GM12801 (cell line): ENCODE results near the gene ERMN.

Source experiments
- TF ChIP-seq, protein P1 (sequence below): IDR thresholded peaks from one replicate; pipeline ENCODE4 v1.5.1; 2011; ENCODE audit warnings: control low read depth; ENCODE audit not compliant: insufficient read length; ENCODE audit errors: extremely low read depth

ERMN gene

DNA sequence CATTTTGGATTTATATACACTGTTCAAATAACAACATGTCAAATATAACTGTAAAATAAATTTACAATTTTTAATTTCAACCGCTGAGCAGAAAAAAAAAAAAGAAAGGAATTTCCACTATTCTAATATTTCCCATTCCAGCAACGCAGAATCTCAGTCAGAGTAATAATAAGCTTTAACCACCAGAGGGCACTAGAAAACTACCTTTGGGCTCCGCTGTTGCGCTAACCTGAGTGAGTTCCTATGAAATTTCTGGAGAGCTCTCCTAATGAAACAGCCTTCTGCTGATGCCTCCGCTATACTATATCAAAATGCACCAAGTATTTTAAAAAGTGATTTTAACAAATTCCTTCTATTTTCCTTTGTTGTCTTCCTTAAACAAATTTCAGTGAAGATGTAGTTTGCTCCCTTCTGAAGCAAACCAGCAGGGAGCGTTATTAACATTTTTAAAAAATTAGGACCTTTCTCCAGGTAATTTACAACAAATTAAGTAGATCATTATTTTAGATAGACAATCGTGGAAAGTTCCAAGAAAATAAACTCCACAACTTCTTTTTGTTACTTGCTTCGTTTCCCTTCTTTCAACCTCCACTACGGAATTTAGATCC, 23.0 kb downstream of the ERMN start:
- TF ChIP-seq, protein P1, sequence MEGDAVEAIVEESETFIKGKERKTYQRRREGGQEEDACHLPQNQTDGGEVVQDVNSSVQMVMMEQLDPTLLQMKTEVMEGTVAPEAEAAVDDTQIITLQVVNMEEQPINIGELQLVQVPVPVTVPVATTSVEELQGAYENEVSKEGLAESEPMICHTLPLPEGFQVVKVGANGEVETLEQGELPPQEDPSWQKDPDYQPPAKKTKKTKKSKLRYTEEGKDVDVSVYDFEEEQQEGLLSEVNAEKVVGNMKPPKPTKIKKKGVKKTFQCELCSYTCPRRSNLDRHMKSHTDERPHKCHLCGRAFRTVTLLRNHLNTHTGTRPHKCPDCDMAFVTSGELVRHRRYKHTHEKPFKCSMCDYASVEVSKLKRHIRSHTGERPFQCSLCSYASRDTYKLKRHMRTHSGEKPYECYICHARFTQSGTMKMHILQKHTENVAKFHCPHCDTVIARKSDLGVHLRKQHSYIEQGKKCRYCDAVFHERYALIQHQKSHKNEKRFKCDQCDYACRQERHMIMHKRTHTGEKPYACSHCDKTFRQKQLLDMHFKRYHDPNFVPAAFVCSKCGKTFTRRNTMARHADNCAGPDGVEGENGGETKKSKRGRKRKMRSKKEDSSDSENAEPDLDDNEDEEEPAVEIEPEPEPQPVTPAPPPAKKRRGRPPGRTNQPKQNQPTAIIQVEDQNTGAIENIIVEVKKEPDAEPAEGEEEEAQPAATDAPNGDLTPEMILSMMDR: no peak

DNA sequence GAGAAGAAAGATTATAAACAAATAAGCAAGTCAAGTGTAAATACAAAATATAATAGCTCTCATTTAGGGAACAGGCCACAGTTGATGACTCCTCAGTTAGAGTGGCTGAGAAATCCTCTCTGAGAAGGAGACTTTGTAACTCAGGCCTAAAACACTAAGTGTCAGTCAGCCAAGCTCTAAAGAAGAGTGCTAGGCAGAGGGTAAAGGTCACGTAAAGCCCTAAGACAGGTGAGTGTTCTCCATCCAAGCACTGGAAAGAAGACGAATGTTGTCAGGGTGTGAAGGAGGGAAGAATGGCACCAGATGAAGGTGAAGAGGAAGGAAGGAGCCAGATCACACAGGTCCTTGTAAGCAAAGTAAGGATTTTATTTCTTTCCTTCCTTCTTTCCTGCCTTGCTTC, 24.3 kb downstream of the ERMN start:
- TF ChIP-seq, protein P1: no peak

DNA sequence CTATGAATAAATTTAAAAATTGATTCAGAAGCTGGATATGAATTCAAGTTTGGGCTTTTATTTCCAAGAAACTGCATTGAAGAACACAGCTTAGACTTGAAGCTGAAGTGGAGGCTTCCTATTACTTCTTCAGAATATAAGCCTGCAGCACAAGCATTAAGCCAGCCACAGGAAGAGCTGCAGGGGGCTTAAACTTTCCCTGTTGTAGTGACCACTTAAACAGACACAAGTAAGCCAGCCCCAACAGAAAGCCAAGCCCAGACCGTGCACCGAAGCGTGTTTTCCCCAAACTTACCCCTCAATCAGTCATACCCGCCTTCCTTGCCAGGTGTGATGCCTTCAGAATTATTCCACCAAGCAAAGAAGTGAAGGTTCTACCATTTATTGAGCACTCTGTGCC, 28.7 kb downstream of the ERMN start:
- TF ChIP-seq, protein P1: no peak

DNA sequence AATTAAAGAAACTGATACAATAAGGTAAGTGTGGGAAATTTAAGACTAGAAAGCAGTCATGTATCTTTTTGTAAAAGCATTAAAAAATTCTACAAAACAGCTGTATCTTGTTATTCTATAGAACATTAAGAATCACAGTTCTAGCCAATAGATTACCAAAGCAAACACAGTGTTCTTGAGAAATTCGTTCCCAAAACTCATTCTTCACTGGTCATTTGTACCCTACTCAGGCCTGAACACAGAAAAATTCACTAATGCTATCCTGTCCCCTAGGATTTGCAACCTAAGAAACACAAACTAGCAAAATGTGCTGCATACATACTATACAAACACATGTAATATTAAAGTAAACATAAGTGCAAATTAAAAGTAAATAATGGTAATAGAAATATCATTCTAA, 29.1 kb downstream of the ERMN start:
- TF ChIP-seq, protein P1: no peak

DNA sequence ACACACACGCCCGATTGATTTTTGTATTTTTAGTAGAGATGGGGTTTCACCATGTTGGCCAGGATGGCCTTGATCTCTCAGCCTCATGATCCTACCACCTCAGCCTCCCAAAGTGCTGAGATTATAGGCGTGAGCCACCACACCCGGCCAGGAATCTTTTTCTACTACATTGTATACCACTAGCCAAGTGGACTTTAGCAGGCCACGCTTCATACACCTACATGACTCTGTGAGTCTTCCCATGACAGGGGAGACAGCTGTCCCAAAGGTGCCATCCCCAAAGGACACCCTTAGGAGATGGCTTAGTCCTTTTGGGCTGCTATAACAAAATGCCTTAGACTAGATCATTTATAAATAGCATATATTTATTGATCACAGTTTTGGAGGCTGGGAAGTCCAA, 32.8 kb downstream of the ERMN start:
- TF ChIP-seq, protein P1: no peak

DNA sequence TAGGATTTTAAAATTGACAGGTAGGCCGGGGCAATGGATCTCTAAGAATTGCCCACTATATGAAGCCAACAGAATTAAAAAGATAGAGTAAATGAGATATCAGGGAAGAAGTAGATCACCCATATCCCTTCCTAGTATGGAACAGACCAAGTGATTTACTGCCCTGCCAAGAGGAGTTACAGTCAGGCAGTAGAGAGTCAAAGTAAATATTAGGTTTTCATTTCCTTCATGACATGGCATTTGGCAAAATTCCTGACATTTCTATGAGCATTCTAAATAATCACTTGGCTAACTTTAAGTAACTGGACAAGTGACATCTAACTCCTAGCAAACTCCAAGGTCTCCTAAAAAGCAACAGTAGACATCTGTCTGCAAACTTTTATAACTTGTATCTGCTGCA, 34.6 kb downstream of the ERMN start:
- TF ChIP-seq, protein P1: no peak

DNA sequence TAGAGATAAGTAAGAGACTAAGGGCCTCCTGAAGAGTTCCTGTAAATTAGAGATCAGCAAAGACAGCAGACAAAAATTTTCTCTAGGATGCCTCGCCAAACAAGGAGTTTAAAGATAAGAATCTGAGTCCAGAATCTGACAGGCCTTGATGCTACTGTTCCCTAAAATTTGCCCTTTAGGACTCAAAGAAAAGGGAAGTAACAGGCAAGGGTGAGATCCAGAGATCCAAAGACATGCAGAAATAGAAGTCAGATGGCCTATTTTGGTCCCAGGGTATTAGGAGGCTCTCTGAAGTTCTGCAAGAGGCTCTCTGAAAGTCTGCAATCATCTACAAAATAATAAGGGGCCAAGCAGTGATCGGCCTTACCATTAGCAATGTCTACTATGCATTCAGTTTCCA, 35.1 kb downstream of the ERMN start:
- TF ChIP-seq, protein P1: no peak
